Kidney (tissue), 14 donors: ENCODE data around the gene SLC12A7. TPM values are rescaled to one million over a fixed set of nuclear protein-coding genes. Genes with fewer than 3 reads are reported as not detected.

Experiments used
- DNase-seq, 5 donors: peaks; one replicate each; pipeline ENCODE4 v3.0.0-alpha.2; 2013 to 2020
- FAIRE-seq: peaks from 2 replicates; lab custom pipeline; 2012; peaks lifted over from hg19 to GRCh38; lab: Jason Lieb, UNC
- H3K27ac ChIP-seq, 2 donors: one replicate each; pipeline ENCODE4 v1.7.0; 2013; ENCODE audit warnings: low read depth in 2 of 2, low read length in 2 of 2, inconsistent platforms in 1 of 2
- H3K27me3 ChIP-seq: one replicate; pipeline ENCODE4 v1.7.1; 2013; ENCODE audit warnings: low read length, inconsistent platforms; ENCODE audit not compliant: control insufficient read depth, insufficient read depth
- H3K36me3 ChIP-seq, 3 donors: one replicate each; pipeline versions ENCODE4 v1.7.0 to v1.7.1; 2013; ENCODE audit warnings: low read length in 3 of 3, control low read depth in 1 of 3, inconsistent platforms in 1 of 3; ENCODE audit not compliant: insufficient read depth in 3 of 3, control insufficient read depth in 2 of 3
- H3K4me1 ChIP-seq, 3 donors: one replicate each; pipeline versions ENCODE4 v1.7.0 to v1.7.1; 2013; ENCODE audit warnings: low read length in 3 of 3, inconsistent platforms in 1 of 3, low read depth in 1 of 3; ENCODE audit not compliant: control insufficient read depth in 2 of 3, insufficient read depth in 2 of 3
- H3K4me3 ChIP-seq, 3 donors: one replicate each; pipeline versions ENCODE4 v1.7.0 to v1.8.1; 2013; ENCODE audit warnings: low read length in 3 of 3, control low read depth in 1 of 3, inconsistent platforms in 1 of 3
- H3K9ac ChIP-seq, 3 donors: one replicate each; pipeline versions ENCODE4 v1.7.0 to v1.7.1; 2013; ENCODE audit warnings: low read length in 3 of 3, control low read depth in 1 of 3, inconsistent platforms in 1 of 3
- H3K9me3 ChIP-seq, 3 donors: one replicate each; pipeline versions ENCODE4 v1.7.0 to v1.7.1; 2013; ENCODE audit warnings: low read length in 3 of 3, control low read depth in 1 of 3, inconsistent platforms in 1 of 3; ENCODE audit not compliant: control insufficient read depth in 2 of 3, insufficient read depth in 1 of 3
- intact Hi-C: fragments of 100-400 bp; cut with DNase I; formaldehyde crosslinking; loops from one replicate; pipeline ENCODE4 v1.11.1; 2022
- polyA plus RNA-seq: library from polyadenylated mRNA; stranded (reverse); fragments of 350-450 nt; fragmentation: Illumina TruSeq; extraction: RNeasy Lipid Tissue Mini Kit (QIAGEN cat#74804); gene quantifications from one replicate; pipeline ENCODE4 v1.2.3, GENCODE V29; 2014; ENCODE audit warnings: low read depth, low replicate concordance; ENCODE audit not compliant: insufficient read depth
- total RNA-seq: library from RNA; stranded (reverse); fragmentation: NEBNext Ultra II Directional; extraction: Animal tissue kit (Norgen Biotek cat#: 25700); gene quantifications from one replicate; pipeline ENCODE4 v1.2.1, GENCODE V29; 2021
- TF ChIP-seq, protein P1 (sequence below): IDR thresholded peaks from 3 replicates; pipeline ENCODE4 v1.5.1; 2012; ENCODE audit warnings: mild to moderate bottlenecking, moderate library complexity, borderline replicate concordance; ENCODE audit not compliant: insufficient read depth; ENCODE audit errors: extremely low read depth
- donor health status: control.
- donor health status: control.
- donor health status: control.
- donor health status: control.
- donor health status: control.
- donor health status: DM: yes; HTN: yes; CAD: no.
- donor health status: Normal renal cell carcinoma (clear cell type).

Gene SLC12A7
- total and polyA plus RNA-seq, 2 donors from 2014 or later = 28.2 to 92.9 TPM

DNA sequence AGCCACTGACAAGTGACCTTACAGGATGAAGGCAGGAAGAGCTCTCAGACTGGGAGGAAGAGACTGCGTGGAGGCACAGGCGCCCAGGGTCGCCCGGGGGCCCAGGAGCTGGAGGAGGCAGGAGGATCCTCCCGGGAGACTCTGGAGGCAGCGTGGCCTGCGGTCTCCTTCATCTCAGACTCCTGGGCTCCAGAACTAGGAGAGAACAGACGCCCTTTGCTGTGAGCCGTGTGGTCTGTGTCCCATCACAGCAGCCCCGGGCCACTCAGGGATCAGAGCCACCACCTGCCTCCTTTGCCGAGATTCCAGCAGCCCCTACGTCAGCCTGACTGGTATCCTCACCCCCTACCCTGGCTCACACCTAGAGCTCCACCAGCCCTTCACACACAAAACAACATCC is 45.2 kb downstream of the SLC12A7 start:
- H3K9me3 ChIP-seq = no peaks in the 10 kb centered on the region
- H3K27me3 ChIP-seq = no peaks in the 10 kb centered on the region
- FAIRE-seq (no peak), DNase-seq (peak in 1 of 5 donors; percentile 38)
- no peak overlapping the region for H3K27ac ChIP-seq
- intact Hi-C loops = no loop called here
- H3K36me3 ChIP-seq = peaks cover 0 to 34% (median 7%) of the 10 kb centered on the region in 3 donors
- TF ChIP-seq, protein P1, sequence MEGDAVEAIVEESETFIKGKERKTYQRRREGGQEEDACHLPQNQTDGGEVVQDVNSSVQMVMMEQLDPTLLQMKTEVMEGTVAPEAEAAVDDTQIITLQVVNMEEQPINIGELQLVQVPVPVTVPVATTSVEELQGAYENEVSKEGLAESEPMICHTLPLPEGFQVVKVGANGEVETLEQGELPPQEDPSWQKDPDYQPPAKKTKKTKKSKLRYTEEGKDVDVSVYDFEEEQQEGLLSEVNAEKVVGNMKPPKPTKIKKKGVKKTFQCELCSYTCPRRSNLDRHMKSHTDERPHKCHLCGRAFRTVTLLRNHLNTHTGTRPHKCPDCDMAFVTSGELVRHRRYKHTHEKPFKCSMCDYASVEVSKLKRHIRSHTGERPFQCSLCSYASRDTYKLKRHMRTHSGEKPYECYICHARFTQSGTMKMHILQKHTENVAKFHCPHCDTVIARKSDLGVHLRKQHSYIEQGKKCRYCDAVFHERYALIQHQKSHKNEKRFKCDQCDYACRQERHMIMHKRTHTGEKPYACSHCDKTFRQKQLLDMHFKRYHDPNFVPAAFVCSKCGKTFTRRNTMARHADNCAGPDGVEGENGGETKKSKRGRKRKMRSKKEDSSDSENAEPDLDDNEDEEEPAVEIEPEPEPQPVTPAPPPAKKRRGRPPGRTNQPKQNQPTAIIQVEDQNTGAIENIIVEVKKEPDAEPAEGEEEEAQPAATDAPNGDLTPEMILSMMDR = no peak
- H3K4me1 ChIP-seq = no peaks in the 10 kb centered on the region
- H3K4me3 ChIP-seq = no peak overlapping the region
- no peak overlapping the region for H3K9ac ChIP-seq

DNA sequence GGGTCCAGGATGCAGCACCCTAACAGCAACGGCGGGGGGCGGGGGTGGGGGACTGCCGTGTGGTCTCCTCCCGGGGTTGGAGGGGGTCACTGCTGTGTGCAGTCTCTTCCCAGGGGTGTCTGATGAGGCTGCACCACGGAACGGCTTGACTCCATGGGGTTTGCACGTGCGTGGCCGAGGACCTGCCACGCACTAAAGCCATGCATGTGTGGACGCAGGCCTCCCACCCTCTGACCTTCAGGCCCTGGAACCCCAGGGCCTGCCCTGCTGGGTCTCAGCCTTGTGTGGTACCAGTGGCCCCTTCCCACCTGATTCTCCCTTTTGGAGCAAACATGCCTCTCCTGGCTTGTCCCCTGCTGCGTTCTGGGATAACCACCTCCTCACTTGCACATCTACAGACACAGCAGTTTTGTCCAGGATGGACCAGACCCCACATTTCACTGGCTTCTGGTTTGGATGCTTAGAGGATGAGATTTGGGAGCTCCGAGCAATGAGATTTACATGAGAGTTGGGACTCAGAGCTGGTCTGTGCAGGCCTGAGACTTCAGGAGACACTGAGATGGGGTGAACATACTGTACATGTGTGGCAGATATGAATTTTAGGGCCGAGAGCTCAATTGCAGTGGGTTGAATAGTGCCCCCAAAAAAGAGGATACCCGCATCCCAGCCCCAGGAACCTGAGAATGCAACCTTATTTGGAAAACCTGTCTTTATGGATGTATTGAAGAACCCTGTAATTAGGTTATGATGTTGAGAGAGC is 45.8 kb downstream of the SLC12A7 start:
- intact Hi-C loops = no loop called here
- no peak overlapping the region for H3K27ac ChIP-seq
- FAIRE-seq (no peak), DNase-seq (peak in 1 of 5 donors; percentile 41)
- H3K9ac ChIP-seq = no peak overlapping the region
- H3K27me3 ChIP-seq = no peaks in the 10 kb centered on the region
- TF ChIP-seq, protein P1 = no peak
- H3K4me3 ChIP-seq = no peak overlapping the region
- peaks cover 0 to 34% (median 7%) of the 10 kb centered on the region in 3 donors for H3K36me3 ChIP-seq
- no peaks in the 10 kb centered on the region for H3K4me1 ChIP-seq
- no peaks in the 10 kb centered on the region for H3K9me3 ChIP-seq

DNA sequence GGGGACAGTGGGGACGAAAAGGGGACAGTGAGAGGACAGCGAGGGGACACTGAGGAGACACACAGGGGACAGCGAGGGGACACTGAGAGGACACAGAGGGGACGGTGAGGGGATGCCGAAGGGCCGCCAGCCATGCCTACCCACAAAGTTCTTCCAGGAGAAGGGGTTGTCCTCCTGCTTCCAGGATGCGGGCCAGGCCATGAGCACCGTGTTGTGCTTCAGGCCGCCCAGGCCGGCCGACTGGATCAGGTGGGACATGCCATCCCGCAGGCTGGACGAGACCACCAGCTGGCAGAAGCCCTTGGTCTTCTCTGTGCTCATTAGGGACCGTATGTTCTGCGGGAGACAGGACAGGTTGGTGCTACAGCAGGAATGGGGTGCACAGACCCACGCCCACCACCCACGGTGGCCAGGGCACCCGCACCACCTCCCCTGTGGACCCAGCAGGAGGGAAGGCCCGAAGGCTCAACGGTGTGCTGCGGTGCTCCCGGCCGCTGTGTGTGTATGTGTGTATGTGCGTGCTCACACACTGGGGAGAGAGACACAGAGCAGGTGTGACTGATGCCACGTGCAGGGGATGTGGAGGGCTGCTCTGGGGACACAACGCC is 46.6 kb downstream of the SLC12A7 start:
- FAIRE-seq (no peak), DNase-seq (peak in 1 of 5 donors; percentile 68)
- no peaks in the 10 kb centered on the region for H3K9me3 ChIP-seq
- TF ChIP-seq, protein P1 = no peak
- no peak overlapping the region for H3K4me3 ChIP-seq
- peaks cover 0 to 37% (median 7%) of the 10 kb centered on the region in 3 donors for H3K36me3 ChIP-seq
- intact Hi-C loops = no loop called here
- no peak overlapping the region for H3K9ac ChIP-seq
- H3K27me3 ChIP-seq = no peaks in the 10 kb centered on the region
- H3K27ac ChIP-seq = no peak overlapping the region
- peaks cover 0 to under 1% (median 0%) of the 10 kb centered on the region in 3 donors for H3K4me1 ChIP-seq
